GM18867 (cell line): Measurements from ENCODE around the gene NEMF.
"Not testable (repeated sequence)": the region's sequence is repeated elsewhere in the genome, so short reads cannot be mapped to it uniquely, and the experiment has no call there.

Source experiments
- ATAC-seq: cut with Tn5 transposase; IDR thresholded peaks from one replicate; pipeline ENCODE4 v1.9.1; 2021; ENCODE audit warnings: mild to moderate bottlenecking, moderate library complexity; ENCODE audit not compliant: unreplicated experiment

Gene NEMF

DNA sequence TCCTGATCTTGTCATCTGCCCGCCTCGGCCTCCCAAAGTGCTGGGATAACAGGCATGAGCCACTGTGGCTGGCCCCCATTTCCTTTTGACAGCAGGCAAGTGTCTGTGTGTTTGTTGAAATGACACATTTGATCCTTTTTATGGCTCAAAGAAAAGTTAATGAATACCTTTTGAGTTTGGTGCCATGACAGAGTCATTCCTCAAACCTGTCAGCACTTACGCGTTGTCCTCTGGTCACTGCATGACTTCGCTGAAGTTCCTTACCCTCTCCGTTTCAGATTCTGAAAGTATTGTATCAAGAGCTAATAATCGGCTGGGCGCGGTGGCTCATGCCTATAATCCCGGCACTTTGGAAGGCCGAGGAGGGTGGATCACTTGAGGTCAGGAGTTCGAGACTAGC lies 32.4 kb downstream of the NEMF start:
- no peak for ATAC-seq

DNA sequence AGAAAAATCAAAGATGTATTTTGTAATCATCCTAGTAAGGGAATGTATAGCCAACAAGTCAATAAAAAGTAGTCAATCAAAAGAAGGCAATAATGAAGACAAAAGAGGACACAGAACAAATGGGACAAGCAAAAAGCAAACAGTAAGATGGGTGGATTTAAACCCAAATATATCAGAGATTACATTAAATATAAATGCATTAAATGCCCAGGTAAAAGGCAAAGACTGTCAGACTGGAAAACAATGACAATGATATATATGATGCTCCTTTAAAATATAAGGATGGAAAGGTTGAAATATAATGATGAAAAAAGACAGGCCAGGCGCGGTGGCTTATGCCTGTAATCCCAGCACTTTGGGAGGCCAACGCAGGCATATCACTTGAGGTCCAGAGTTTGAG lies 35.7 kb downstream of the NEMF start:
- ATAC-seq = no peak

GRCh38 chr14:49816118-49816517 lies 36.5 kb downstream of the NEMF start:
- ATAC-seq = not testable (repeated sequence)

DNA sequence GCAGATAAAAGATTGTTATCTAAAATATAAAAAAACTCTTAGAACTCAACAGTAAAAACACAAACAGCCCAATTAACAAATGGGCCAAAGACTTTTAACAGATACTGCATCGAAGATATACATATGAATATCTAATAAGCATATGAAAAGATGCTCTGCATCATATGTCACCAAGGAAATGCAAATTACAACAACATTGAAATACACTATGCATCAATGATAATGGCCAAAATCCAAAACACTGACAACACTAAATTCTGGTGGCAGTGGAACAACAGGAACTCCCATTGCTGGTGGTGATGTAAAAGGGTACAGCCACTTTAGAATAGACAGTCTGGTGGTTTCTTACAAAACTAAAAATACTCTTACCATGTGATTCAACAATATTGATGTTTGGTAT lies 43.8 kb downstream of the NEMF start:
- ATAC-seq = no peak

GRCh38 chr14:49796025-49796424 lies 56.6 kb downstream of the NEMF start:
- ATAC-seq = no peak

DNA sequence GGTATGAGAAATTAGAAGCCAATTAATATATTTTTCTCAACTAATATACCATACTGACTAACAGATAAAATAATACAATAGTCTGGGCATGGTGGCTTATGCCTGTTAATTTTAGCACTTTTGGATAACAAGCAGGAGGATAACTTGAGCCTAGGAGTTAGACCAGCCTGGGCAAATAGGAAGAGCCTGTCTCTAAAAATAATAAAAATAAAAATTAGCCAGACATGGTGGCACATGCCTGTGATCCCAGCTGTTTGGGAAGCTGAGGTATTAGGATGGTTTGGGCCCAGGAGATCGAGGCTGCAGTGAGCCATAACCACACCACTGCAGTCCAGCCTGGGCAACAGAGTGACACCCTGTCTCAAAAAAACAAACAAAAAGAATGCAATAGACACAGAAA lies 60.0 kb downstream of the NEMF start:
- ATAC-seq = no peak

DNA sequence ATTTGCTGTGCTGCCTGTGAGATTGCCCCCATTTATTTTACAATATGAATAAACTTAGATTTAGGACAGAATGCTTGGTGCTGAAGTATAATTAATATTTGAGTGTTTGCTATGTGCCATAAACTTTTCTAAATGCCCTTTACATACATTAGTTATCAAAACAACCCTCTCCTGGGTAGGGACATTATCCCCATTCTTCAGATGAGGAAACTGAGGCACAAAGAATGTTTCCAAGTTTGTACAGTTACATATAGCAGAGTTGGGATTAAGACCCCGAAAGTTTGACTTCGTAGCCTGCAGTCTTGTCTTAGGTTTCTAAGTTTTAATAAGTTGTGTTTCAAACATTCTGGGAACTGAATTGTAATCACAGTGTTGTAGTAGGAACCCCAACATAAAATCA lies 66.3 kb downstream of the NEMF start:
- no peak for ATAC-seq

DNA sequence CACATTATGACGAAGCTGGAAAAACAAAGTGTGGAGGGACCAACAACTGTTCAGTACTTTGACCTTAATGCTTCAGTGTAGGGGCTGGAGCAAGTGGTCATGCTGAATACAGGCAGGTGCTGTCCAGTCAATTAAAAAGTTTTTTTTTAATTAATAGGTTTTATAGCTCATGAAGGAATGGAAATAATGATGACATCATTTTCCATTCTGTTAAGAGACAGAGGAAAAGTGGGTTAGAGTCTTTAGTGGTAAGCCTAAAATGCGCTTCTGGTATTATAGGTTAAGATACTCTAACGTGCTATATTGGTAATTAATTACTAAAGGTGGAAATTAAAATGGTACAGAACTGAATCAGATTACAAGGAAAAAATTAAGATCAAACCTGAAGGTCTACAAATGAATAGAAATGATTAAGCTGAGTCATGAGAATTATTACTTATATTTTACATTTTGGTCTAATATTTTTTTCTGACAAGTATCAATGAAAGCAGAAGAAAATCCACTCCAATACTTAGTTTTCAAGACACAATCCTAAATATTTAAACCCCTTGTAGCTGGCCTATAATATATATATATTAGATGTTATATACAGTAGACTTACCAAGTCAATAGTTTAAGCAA lies 69.1 kb downstream of the NEMF start:
- ATAC-seq = no peak

- not testable (repeated sequence) for ATAC-seq
Measured at GRCh38 chr14:49781040-49781439, 71.5 kb downstream of the NEMF start.

DNA sequence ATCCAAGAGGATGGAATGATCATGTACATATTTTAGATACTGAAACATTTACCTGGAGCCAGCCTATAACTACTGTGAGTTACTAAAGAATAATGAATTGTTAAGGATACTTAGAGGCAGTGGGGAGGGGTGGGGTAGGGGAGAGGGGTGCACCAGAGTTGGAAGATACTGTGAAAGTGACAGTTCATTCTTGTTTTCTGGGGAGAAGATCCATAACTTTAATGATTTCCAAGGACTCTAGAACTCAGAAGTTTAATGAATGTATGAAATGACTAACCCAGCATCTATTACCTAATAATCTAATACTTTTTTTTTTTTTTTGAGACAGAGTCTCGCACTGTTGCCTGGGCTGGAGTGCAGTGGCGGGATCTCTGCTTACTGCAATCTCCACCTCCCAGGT lies 74.2 kb downstream of the NEMF start:
- ATAC-seq = no peak

DNA sequence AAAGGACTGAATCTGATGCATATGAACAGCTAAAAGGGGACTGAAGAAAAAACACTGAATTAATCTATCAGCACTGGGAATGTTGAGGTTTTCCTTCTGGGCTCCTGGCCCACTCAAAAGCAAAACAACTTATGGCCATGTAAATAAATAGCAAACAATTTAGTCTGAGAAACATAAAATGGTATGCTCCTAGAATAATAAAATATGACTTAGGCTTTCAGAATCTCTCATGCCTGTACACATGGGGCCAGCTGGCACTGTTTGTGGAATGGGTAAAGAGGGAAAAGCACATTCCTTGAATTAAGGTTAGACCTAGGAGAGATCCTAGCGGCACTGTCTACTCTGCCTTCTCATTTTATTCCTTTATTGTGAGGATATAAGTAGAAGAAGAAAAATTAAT lies 78.5 kb downstream of the NEMF start:
- no peak for ATAC-seq

GRCh38 chr14:49771691-49772090 lies 80.9 kb downstream of the NEMF start:
- not testable (repeated sequence) for ATAC-seq

GRCh38 chr14:49770212-49770817 lies 82.3 kb downstream of the NEMF start:
- ATAC-seq = no peak

DNA sequence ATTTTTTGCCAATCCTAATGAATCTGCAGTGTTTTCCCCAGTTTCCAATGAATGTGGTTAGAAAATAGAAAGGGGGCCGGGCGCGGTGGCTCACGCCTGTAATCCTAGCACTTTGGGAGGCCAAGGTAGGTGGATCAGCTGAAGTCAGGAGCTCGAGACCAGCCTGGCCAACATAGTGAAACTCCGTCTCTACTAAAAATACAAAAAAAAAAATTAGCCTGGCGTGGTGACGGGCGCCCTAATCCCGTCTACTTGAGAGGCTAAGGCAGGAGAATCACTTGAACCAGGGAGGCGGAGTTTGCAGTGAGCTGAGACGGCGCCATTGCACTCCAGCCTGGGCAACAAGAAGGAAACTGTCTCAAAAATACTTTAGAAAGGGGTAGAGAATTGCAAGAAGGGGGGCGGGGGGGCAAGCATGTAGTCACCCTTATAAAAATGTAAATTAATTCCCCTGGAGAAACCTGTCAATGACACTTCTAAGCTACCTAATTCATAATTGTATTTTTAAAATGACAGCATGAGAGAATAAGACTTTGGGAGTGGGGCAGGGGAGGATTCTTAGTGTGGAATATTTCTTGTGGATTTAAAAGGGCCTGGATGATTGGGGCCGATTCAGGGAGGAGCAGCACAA lies 82.9 kb downstream of the NEMF start:
- no peak for ATAC-seq

- no peak for ATAC-seq
Measured at GRCh38 chr14:49769171-49769570, 83.4 kb downstream of the NEMF start.

DNA sequence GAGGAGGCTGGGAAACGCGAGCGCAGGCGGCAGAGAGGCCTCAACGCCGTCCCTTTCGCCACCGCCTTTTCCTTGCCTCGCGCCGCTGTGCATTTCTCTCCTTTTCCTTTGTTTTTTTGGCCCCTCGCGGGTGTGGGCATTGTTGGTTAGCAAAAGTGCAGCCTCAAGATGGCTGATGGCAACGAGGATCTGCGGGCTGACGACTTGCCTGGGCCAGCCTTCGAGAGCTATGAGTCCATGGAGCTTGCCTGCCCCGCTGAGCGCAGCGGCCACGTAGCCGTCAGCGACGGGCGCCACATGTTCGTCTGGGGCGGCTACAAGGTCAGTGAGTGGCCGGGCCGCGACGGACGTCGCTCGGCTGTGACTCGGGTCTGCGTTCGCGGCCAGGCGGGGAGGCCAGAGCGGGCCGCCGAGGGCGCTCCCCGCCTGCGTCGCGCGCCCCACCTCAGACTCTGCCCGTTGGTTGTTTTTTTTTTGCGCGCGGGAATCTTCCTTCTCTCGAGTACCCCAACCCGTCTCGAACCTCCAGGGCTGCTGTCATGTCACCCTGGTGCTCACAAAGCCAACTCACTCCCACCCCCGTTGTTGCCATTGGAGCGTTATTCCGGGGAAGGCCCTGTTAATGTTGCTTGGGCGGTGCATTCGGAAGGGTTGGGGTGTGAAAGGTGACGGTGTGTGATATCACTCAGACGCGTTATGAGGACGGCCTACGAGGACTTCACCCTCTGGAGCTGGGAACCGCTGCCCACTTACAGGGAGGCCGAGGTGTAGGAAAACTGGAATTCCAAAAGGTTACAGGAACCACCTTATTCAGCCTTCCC lies 84.1 kb downstream of the NEMF start:
- peak; percentile 34 for ATAC-seq

GRCh38 chr14:49767571-49768300 lies 84.9 kb downstream of the NEMF start, which contains the start of gene KLHDC2:
KLHDC2 (plus strand) TSS chr14:49768153; CDS start chr14:49768469, 316 bp downstream.
- ATAC-seq = peak; percentile 92

GRCh38 chr14:49767270-49767570 lies 85.4 kb downstream of the NEMF start:
- ATAC-seq = no peak

DNA sequence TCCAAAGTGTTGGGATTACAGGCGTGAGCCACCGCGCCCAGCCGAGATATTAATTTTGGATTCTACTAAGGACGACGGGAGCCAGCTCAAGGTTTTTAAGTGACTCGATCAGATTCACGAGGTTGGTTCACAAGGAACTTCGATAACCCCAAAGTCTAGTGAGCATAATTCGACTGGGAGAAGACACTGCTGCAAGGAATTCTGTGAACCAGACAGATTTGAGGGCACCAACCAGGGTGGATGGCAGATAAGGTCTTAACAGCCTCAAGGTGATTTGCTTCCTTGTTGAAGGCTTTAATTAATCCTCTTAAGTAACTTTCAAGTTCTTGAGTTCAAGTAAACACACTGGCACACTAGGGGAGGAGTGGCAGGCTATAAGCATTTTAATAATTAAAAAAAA lies 85.7 kb downstream of the NEMF start:
- ATAC-seq = no peak

DNA sequence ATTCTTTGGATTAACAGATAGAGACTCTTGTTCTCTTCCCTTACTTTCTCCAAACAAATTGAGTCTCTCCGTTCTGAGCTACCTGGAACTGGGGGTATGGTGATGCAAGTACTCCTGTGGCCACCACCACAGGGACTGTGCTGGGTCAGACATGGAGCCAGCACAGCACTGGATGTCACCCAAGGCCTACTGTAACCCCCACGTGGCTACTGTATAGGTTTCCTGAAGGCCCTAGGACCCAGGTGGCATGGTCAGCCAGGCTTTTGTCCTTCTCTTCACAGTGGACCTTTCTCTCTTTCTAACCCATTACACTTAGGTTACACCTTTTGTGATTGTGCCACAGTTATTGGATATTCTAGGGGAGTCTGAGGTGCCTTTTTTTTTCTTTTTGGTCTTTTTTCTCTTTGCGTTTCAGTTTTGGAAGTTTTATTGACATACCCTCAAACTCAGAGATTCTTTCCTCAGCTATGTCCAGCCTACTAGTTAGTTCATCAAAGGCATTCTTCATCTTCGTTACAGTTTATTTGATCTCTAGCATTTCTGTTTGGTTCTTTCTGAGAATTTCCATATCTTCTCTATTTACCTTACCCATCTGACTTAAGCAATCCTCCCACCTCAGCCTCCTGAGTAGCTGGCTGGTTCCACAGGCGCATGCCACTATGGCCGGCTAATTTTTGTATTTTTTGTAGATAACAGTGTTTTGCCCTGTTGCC lies 90.6 kb downstream of the NEMF start:
- ATAC-seq = no peak
